GM19467 (cell line): ENCODE measurements around the gene CRELD2.
"Not testable (repeated sequence)": the region's sequence is repeated elsewhere in the genome, so short reads cannot be mapped to it uniquely, and the experiment has no call there.

ENCODE experiments used
- ATAC-seq: cut with Tn5 transposase; IDR thresholded peaks from one replicate; pipeline ENCODE4 v1.9.1; 2021; ENCODE audit warnings: mild to moderate bottlenecking, moderate library complexity; ENCODE audit not compliant: unreplicated experiment

Gene CRELD2

GRCh38 chr22:49943405-49943765 lies 25.0 kb downstream of the CRELD2 start:
- no peak for ATAC-seq

DNA sequence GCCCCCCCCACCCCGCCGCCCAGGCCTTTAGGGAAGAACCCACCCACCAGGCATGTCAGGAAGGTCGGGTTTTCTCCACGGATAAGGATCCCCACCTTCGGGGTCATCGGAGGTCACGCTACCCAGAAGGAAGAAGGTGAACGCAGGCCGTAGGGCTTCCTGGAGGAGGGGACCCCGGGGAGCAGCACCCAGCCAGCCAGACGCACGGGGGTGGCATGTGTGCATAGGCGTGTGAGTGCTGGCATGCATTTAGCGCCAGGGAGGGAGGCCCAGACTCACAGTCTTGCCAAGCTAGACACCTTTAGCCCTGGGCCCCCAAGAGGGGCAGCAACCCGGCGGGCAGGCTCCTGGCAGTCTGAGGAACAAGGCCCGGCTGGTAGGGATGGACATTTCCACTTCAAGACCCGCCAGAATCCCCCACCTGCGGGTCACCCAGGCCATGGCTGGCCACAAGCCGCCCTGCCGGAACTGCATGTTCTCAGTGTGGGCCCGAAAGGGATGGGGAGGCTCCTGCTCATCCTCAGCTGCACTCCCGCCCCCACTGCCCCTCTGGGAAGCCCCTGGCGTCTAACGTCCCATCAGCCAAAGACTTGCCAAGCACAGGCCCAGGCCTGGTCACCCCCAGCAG lies 25.5 kb downstream of the CRELD2 start:
- ATAC-seq: no peak

DNA sequence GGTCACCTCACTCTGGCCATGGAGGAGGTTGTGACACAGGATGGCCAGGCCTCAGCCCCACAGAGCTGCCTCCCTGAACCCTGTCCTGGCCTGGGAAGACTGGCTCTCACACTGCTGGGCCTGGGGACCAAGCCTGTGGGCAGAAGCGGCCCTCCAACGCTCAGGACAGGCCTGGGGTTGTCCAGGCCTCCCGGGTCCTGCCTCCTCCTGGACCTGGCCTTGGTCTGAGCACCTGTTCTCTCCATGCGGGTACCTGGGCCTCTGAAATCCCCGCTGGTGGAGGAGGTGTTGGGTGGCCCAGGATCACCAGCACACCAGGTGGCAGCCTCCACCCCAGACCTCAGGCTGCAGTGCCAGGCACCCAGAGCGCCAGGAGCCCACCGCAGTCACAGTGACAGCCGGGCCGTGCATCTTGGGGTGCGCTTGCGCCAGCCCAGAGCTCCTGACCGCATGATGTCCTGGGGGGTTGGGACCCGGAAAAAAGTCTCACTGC lies 26.0 kb downstream of the CRELD2 start:
- ATAC-seq: no peak

DNA sequence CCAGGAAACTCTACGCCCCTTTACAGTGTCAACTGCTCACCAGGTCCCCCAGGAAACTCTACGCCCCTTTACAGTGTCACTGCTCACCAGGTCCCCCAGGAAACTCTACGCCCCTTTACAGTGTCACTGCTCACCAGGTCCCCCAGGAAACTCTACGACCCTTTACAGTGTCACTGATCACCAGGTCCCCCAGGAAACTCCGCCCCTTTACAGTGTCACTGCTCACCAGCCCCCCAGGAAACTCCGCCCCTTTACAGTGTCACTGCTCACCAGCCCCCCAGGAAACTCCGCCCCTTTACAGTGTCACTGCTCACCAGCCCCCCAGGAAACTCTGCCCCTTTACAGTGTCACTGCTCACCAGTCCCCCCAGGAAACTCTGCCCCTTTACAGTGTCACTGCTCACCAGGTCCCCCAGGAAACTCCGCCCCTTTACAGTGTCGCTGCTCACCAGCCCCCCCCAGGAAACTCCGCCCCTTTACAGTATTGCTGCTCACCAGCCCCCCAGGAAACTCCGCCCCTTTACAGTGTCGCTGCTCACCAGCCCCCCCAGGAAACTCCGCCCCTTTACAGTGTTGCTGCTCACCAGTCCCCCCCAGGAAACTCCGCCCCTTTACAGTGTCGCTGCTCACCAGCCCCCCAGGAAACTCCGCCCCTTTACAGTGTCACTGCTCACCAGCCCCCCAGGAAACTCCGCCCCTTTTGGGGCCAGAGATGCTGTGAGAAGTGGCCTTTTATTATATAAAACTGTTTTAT lies 26.8 kb downstream of the CRELD2 start:
- ATAC-seq: not testable (repeated sequence)

GRCh38 chr22:49946612-49947295 lies 28.3 kb downstream of the CRELD2 start:
- ATAC-seq: no peak

GRCh38 chr22:49947296-49947622 lies 28.8 kb downstream of the CRELD2 start:
- no peak for ATAC-seq

GRCh38 chr22:49948116-49948957 lies 29.9 kb downstream of the CRELD2 start:
- ATAC-seq: no peak

GRCh38 chr22:49948958-49949913 lies 30.8 kb downstream of the CRELD2 start:
- ATAC-seq: no peak

DNA sequence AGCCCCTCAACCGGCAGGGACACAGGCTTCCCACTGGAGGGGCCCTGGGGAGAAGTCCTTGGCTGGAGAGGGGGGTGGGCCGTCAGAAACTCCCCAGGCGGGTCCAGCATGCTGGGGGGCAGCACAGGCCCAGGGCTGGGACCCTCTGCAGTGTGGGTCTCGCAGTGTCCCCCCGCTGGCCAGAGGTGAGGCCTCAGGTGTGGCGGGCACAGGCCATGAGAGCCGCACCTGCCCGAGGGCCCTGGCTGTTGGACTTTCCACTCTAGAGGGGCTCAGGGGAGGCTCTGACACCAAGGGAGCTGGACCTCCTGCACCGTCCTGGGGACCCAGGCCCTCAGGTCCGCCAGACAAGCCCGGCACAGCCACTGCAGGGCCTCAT lies 31.5 kb downstream of the CRELD2 start:
- ATAC-seq: no peak

DNA sequence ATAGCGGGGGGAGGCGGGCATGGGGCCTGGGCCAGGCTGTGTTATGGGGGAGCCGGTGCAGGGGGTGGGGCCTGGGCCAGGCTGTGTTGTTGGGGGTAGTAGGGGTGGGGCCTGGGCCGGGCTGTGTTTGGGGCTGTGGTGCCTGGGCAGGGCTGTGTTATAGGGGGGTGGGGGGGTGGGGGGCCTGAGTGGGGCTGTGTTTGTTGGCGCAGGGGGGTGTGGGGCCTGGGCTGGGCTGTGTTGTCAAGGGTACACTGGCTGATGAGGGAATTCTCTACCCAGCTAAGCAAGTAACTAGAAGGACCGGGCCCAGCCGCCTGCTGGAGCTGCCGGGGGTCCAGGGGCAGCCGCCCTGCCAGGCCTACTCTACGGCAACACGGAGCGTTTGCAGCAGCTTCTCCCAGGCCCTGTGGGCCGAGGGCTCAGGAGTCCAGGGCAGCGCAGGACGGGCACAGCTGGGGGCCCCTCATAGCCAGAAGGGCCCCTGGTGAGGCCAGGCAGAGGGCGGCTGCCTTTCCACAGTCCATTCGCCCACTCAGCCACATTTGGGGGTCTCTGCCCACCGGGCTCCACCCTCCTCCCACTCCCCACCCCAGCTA lies 32.1 kb downstream of the CRELD2 start:
- ATAC-seq: no peak

- no peak for ATAC-seq
Measured at GRCh38 chr22:49951000-49951677, 32.7 kb downstream of the CRELD2 start.

DNA sequence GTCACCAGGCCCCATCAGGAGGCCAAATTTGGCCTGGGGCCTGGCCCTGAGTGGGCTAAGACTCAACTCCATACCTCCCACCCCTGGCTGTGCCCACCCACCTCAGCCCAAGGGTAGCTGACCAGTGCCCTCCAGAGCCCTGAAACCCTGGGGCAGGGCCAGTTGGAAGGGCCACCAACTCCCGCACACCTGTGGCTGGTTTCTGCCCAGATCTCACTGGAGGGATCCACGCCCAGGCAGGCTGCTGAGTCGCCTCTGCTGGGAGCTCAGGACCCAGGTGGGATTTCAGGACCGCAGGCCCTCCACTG lies 33.2 kb downstream of the CRELD2 start:
- no peak for ATAC-seq

DNA sequence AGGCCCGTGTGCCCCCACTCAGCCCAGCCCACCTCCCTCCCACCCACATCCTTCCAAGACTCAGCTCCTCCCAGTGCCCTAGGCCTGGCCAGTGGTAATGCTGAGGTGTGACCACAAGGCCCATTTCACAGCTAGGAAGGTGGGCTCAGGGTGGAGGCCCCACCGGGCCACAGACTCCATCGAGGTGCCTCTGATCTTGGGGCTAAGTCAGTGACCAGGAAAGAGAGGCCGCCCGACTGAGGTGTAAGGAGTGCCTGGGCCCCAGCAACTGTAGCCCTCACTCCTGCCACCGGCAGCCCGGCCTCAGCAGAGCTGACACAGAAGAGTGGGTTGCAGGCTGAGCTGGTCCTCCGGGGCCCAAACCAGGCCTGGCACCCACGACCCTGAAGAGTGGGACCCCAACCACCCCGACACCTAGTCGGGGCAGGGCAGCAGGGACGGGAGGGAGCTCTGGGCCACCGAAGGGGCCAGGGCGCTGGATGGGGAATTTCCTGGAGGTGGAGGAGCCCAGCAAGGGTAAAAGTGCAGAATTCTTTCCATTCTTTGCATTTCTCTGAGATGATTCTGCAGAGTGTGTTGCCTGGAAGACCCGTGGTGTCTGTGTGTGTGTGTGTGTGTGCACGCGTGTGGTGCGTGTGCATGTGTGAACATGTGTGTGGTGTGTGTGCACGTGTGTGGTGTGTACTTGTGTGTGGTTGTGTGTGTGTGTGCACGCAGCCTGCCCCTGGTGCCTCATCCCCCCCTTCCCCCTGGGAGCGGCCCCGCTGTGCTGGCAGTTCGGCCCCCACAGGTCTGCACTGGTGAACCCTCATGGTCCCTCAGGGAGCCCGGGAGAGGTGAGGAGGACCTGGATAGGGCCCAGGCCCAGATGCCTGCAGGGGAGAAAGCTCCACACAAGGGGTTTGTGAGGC lies 33.8 kb downstream of the CRELD2 start:
- no peak for ATAC-seq

GRCh38 chr22:49953027-49953679 lies 34.7 kb downstream of the CRELD2 start:
- no peak for ATAC-seq

GRCh38 chr22:49953680-49954344 lies 35.4 kb downstream of the CRELD2 start:
- ATAC-seq: no peak

DNA sequence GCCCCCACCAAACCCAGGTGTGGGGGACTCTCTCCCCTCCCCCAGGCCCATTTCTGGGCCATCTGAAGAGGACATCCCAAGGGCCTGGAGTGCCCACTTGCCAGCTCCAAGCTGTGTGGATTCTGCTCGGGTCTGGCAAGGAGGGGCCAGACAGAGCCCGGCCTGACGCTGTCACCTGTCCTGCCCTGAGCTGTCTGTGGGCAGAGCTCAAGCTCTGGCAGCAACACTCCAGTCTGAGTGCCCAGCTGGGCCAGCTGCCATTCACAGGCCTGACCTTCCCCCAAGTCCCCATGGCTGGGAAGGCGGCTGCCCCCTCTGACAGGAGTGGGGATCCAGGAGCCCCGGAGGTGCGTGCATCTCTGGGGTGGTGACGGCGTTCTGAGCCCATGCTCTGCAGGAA lies 35.9 kb downstream of the CRELD2 start:
- ATAC-seq: no peak

- no peak for ATAC-seq
Measured at GRCh38 chr22:49954991-49955580, 36.7 kb downstream of the CRELD2 start.
